ENCODE data around the gene DPYD. TPM values are rescaled to one million over a fixed set of nuclear protein-coding genes. Genes with fewer than 3 reads are reported as not detected.

Gene DPYD
- total and polyA plus RNA-seq, 8 donors, result 2.7 to 24.5 (median 9.4) TPM

DNA sequence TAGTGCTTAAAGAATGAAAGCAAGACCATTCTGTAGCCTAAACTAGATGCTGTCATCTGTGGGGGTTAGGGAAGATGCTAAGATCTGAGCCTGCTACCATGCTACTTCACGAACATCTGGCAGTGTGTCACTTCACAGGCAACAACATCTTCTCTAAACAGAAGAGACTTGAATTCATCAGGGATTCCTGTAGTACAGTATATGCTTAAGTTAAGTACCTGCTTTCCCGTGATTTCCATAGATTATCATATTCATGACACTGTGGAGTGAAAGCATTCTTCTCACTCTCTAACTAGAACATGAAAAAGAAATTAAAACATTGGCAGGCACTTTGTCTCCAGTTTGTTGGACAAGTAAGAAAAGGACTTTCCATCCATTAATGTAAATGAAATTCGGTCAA, 808.4 kb downstream of the DPYD start:
- H3K9me3 ChIP-seq, result no peaks in the 10 kb centered on the region
- intact Hi-C loops (cut with DNase I), result no loop called here
- H3K27me3 ChIP-seq, result no peaks in the 10 kb centered on the region
- TF ChIP-seq, protein P1, sequence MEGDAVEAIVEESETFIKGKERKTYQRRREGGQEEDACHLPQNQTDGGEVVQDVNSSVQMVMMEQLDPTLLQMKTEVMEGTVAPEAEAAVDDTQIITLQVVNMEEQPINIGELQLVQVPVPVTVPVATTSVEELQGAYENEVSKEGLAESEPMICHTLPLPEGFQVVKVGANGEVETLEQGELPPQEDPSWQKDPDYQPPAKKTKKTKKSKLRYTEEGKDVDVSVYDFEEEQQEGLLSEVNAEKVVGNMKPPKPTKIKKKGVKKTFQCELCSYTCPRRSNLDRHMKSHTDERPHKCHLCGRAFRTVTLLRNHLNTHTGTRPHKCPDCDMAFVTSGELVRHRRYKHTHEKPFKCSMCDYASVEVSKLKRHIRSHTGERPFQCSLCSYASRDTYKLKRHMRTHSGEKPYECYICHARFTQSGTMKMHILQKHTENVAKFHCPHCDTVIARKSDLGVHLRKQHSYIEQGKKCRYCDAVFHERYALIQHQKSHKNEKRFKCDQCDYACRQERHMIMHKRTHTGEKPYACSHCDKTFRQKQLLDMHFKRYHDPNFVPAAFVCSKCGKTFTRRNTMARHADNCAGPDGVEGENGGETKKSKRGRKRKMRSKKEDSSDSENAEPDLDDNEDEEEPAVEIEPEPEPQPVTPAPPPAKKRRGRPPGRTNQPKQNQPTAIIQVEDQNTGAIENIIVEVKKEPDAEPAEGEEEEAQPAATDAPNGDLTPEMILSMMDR (IDR thresholded peaks at IDR 0.05), result no peak
- no peaks in the 10 kb centered on the region for H3K4me1 ChIP-seq
- WGBS, 2 donors, result 83 to 86% methylated on average over 3 of the region's 3 CpGs
- no peak overlapping the region for H3K27ac ChIP-seq
- no peaks in the 10 kb centered on the region for H3K36me3 ChIP-seq
- no peak for FAIRE-seq
- ATAC-seq, result no peak
- no peak for DNase-seq
- no peak overlapping the region for H3K4me3 ChIP-seq

DNA sequence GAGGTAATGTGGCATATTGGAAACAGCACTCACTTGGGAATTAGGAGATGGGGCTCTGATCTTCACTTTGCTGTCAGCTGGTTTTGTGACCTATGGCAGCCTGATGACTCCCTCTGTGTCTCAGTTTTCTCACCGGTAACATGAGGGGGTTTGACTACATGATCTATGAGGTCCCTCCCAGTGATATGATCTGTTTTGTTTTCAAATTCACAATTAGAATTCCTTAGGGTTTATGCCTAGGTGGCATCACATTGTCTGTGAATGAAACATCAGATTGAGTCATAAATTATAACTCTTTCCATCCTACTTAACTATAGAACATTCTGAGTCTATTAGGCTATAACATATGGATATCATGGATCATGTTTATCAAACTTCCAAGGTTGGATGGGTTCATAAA, 812.7 kb downstream of the DPYD start:
- H3K9me3 ChIP-seq, result no peaks in the 10 kb centered on the region
- 71 to 92% methylated on average over 1 of the region's 1 CpG for WGBS, 2 donors
- FAIRE-seq (no peak), ATAC-seq (no peak), DNase-seq (no peak)
- H3K36me3 ChIP-seq, result no peaks in the 10 kb centered on the region
- intact Hi-C loops (cut with DNase I), result no loop called here
- no peak overlapping the region for H3K4me3 ChIP-seq
- TF ChIP-seq, protein P1 (IDR thresholded peaks at IDR 0.05), result no peak
- H3K27me3 ChIP-seq, result no peaks in the 10 kb centered on the region
- no peak overlapping the region for H3K27ac ChIP-seq
- H3K4me1 ChIP-seq, result no peaks in the 10 kb centered on the region

DNA sequence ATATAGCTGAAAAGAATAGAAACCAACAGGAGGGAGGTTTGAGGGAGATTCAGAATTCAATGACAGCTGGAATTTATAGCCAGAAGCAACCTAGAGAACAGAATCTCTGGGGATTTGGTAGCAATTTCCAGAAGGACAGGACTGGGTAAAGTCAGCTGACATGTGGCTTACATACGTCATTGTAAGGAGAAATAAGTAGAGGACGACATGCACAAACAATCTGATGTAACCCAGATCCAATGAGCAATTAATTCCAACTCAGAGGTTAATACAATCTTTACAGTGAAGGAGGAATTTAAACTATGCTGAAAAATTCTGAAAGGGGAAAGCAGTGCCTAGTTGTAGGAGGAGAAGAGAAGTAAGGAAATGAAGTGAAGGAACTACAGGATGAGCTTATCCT, 815.3 kb downstream of the DPYD start:
- H3K4me3 ChIP-seq, result no peak overlapping the region
- 61 to 69% methylated on average over 2 of the region's 2 CpGs for WGBS, 2 donors
- TF ChIP-seq, protein P1 (IDR thresholded peaks at IDR 0.05), result no peak
- H3K27me3 ChIP-seq, result no peaks in the 10 kb centered on the region
- no peak for DNase-seq
- no peak for FAIRE-seq
- no peaks in the 10 kb centered on the region for H3K36me3 ChIP-seq
- intact Hi-C loops (cut with DNase I), result no loop called here
- H3K9me3 ChIP-seq, result no peaks in the 10 kb centered on the region
- no peaks in the 10 kb centered on the region for H3K4me1 ChIP-seq
- no peak overlapping the region for H3K27ac ChIP-seq
- ATAC-seq, result no peak

DNA sequence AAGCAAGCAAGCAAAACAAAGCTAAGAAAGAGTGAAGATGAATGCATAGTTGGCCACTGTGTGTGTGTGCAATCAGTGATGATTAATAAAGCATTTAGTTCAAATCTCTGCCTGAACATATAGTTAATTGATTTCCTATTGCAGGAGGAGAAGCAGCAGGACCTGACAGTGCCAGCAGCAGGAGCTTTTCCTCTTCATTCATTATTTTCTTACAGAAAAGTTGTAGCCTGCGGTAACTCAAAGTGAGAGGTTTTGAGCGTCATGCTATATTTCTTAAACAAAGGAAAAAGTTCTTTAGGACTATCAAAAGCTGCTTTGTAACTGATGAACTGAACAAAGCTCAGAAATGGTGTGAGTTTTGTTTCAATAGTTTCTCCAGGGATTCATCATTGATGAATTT, 819.3 kb downstream of the DPYD start:
- FAIRE-seq, result no peak
- DNase-seq, result no peak
- H3K27me3 ChIP-seq, result no peaks in the 10 kb centered on the region
- no peaks in the 10 kb centered on the region for H3K36me3 ChIP-seq
- no peak overlapping the region for H3K4me3 ChIP-seq
- no peak overlapping the region for H3K27ac ChIP-seq
- TF ChIP-seq, protein P1 (IDR thresholded peaks at IDR 0.05), result no peak
- WGBS, 2 donors, result 92 to 95% methylated on average over 2 of the region's 2 CpGs
- no peaks in the 10 kb centered on the region for H3K4me1 ChIP-seq
- intact Hi-C loops (cut with DNase I), result no loop called here
- H3K9me3 ChIP-seq, result no peaks in the 10 kb centered on the region
- no peak for ATAC-seq

DNA sequence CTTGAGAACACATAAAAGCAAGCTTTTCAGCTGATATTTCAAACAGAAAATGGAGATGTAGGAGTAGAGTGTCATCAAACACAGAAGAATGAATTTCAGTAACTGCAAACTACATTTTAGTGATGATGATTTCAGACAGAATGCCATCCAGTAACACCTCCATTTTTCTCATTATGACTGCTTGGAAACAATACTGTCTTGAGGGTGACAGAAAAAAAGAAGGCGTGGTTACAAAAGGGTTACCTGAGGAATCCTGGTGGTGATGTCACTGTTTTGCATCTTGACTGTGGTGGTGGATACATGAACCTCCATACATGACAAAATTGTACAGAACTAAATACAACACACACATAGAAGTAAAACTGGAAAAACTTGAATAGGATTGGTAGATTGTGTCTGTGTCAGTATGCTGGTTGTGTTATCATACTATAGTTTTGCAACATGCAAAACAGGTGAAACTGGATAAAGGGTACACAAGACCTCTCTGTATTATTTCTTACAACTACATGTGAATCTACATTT, 823.4 kb downstream of the DPYD start:
- TF ChIP-seq, protein P1 (IDR thresholded peaks at IDR 0.05), result no peak
- H3K27ac ChIP-seq, result no peak overlapping the region

More for the DNA sequence above, 823.4 kb downstream of the DPYD start:
- Histone ChIP-seq H3K4me1 (no peaks in the 10 kb centered on the region), H3K27me3 (no peaks in the 10 kb centered on the region), H3K4me3 (no peak overlapping the region), H3K9me3 (no peaks in the 10 kb centered on the region), H3K36me3 (no peaks in the 10 kb centered on the region)
- intact Hi-C loops (cut with DNase I), result no loop called here
- FAIRE-seq (no peak), DNase-seq (no peak), ATAC-seq (no peak)
- WGBS, 2 donors, result 84 to 93% methylated on average over 1 of the region's 1 CpG

Data from pancreas (tissue), 10 donors.